ENCODE results near the gene SIRT7. TPM values are rescaled to one million over a fixed set of nuclear protein-coding genes. Genes with fewer than 3 reads are reported as not detected.

The SIRT7 gene
- total RNA-seq, 4 donors from 2014 or later: 52.6 to 81.0 (median 60.7) TPM

DNA sequence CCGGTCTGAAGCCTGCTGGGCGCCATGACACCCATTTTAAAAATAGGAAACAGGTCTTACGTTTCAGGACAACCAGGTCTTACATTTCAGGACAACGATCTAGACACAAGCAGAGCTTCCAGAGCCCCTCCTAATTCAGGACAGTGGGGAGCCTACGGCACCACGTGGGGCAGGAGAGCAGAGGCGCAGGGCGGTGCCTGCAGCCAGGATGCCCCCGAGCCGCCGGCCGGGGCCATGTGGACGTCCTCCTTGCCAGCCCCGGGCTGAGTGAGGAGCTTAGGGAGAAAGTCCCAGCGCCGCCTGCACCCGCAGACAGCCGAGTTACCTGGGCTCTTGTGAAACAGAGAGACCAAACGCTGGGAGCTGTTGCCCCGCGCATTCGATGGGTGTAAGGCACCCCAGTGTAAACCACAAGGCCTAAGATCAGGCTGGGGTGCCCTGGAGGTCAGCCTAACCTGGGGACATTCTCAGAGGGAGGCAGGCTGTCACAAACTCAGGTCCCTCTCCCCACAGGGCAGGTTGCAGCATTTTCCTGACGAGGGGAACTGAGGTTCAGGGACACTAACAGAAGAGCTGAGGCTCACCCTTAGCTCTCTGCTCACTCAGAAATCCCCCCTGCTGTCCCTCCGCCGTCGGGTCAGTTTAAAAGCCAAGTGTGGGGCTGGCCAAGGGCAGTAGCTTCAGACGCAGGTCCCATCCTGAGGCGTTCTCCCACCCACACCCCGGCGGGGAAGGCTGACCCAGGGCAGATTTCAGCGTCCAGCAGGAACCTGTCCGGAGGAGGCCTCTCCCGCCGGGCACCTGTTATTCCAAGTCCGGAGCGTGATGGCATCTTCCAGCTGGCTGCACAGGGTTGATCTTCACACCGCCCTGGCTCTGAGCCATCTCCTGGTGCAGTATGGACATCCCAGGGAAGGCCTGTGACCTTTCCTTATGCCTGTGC, 44.8 kb upstream of the SIRT7 start:
- H3K4me3 ChIP-seq: no peak overlapping the region
- H3K9me3 ChIP-seq: no peaks in the 10 kb centered on the region
- no peaks in the 10 kb centered on the region for H3K36me3 ChIP-seq
- peaks cover 23 to 64% (median 45%) of the 10 kb centered on the region in 3 donors for H3K4me1 ChIP-seq
- H3K27ac ChIP-seq: no peak overlapping the region
- intact Hi-C loops (cut with DNase I): no loop called here
- 54 to 62% methylated on average over 11 to 24 of the region's 37 CpGs for WGBS, 2 donors
- H3K27me3 ChIP-seq: peaks cover 17 to 91% (median 24%) of the 10 kb centered on the region in 4 donors
- TF ChIP-seq, protein P1, sequence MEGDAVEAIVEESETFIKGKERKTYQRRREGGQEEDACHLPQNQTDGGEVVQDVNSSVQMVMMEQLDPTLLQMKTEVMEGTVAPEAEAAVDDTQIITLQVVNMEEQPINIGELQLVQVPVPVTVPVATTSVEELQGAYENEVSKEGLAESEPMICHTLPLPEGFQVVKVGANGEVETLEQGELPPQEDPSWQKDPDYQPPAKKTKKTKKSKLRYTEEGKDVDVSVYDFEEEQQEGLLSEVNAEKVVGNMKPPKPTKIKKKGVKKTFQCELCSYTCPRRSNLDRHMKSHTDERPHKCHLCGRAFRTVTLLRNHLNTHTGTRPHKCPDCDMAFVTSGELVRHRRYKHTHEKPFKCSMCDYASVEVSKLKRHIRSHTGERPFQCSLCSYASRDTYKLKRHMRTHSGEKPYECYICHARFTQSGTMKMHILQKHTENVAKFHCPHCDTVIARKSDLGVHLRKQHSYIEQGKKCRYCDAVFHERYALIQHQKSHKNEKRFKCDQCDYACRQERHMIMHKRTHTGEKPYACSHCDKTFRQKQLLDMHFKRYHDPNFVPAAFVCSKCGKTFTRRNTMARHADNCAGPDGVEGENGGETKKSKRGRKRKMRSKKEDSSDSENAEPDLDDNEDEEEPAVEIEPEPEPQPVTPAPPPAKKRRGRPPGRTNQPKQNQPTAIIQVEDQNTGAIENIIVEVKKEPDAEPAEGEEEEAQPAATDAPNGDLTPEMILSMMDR (IDR thresholded peaks at IDR 0.05): no peak
- no peak for DNase-seq

DNA sequence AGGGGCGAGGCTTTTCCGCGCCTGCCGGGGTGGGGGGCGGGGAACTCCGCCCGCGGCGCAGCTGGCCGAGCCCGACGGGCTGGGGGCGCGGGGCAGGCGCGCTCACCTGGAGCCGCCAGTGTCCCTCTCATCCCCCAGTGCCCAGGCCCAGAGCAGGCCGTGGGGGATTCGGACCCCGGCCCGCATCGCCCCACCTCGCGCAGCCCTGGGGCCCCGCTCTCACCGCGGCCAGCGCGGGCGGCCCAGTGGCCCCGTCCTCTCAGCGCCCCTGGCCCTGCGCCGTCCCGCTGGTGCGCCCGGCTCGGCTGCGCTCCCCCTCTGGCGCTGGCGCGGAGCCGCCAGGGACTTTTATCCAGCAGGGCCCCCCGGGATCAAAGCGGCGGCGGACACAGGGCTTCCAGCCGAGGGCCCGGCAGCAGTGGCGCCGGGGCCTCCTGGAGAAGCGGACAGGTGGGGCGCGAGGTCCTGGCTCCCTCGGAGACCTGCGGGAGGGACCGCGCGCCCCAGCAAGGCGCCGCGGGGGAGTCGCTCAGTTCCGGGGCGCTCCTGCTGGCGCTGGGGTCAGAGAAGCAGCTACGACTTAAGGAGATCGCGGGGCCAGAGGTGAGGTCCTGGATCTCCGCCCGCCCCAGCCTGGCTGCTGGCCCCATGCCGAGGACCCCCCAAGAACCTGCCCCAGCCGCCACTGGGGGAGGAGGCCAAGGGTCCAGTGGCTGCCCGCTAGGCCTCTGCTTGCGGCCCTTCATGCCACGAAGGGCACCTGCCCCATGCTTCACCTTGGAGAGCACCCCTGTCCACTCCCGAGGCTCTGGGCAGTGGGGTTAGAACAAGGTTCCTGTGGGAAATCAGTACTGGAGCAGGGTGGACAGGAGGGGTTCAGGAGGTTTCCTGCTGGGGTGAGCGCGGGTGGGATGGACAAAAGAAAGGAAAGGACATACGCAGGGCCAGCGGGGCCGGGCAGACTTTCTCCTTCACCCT, 43.8 kb upstream of the SIRT7 start:
- TF ChIP-seq POLR2A (IDR thresholded peaks at IDR 0.05): no peak
- TF ChIP-seq, protein P1 (IDR thresholded peaks at IDR 0.05): no peak
- Histone ChIP-seq H3K36me3 (no peaks in the 10 kb centered on the region), H3K27me3 (peaks cover 17 to 93% (median 24%) of the 10 kb centered on the region in 4 donors), H3K4me3 (peak overlapping the region in 2 of 4 donors; percentile 45 to 72), H3K27ac (no peak overlapping the region), H3K9me3 (no peaks in the 10 kb centered on the region), H3K4me1 (peaks cover 13 to 54% (median 35%) of the 10 kb centered on the region in 3 donors)
- intact Hi-C loops (cut with DNase I): no loop called here
- DNase-seq: no peak
- WGBS, 2 donors: 73 to 74% methylated on average over 5 to 9 of the region's 82 CpGs

DNA sequence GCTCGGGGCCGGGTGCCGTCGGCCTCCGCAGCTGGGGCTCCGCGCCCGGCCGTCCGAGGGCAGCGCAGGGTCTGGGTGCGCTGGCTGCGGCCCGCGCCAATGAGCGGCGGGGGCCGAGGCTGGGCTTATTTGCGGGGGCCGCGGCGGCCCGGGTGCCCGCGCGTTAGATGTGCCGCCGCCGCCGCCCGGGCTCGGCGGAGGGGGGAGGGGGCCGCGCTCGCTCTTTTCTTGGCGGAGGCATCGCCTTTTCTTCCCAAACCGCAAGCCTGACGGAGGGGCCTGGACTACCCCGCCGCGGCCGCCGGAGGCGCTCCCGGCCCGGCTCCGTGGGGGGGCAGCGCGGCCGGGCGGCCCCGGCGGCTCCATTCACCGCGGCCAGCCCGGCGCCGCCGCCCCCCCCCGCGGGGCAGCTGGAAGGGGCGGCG, 43.1 kb upstream of the SIRT7 start, which contains the start of gene NOTUM:
Gene NOTUM (minus strand): TSS at position 101 of the 425 bp plus-strand sequence. CDS start 278 bp downstream, outside the sequence.
- Histone ChIP-seq H3K36me3 (no peaks in the 10 kb centered on the region), H3K9me3 (no peaks in the 10 kb centered on the region), H3K4me1 (peaks cover 12 to 48% (median 32%) of the 10 kb centered on the region in 3 donors), H3K4me3 (peak within 1 kb of the TSS; percentile 29 to 72 (median 42)), H3K27ac (no peak within 1 kb of the TSS), H3K27me3 (peaks cover 17 to 93% (median 24%) of the 10 kb centered on the region in 4 donors)
- TF ChIP-seq POLR2A (IDR thresholded peaks at IDR 0.05): no peak
- TF ChIP-seq, protein P1 (IDR thresholded peaks at IDR 0.05): peak in 2 of 6 experiments; percentile 8 to 25
- no CpG with 5 or more reads among the region's 65 CpGs for WGBS, 2 donors
- intact Hi-C loops (cut with DNase I): no loop called here
- no peak for DNase-seq

DNA sequence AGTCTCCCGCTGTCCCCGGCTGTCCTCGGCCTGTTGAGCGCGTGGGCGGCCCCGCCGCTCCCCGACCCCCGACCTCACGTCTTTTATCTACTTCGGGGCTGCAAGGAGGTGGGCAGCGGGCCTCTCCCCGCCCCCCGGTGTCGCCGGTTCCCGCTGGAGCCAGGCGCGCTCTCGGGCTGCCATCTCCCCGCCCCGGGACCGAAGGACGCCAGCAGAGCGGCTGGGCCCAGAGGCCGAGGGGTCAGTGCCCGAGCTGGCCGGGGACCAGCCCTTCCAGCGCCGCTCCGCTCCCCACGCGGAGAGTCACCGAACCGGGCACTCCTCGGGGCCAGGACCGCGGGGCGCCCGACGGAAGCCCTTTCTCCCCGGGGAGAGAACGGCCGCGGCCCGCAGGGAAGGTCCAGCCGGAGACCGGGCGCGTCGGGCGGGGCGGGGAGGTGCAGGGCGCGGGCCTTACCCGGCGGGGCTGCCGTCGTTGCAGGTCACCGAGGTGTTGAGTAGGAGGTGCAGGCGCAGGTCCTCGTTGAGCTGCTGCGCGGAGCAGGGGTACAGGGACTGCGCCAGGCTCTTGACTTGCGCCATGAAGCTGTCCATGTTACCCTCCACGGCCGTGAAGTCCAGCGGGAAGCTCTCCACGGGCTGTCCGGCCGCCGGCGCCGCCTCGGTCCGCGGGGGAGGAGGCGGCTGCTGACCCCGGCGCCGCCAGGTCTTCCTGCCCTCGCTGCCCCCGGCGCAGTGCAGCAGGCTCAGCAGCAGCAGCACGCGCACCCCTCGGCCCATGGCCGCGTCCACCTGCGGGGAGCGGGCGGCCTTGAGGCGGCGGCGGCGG, 42.4 kb upstream of the SIRT7 start:
- Histone ChIP-seq H3K4me1 (peaks cover 12 to 45% (median 32%) of the 10 kb centered on the region in 3 donors), H3K4me3 (peak overlapping the region; percentile 29 to 72 (median 42)), H3K9me3 (no peaks in the 10 kb centered on the region), H3K27ac (no peak overlapping the region), H3K27me3 (peaks cover 17 to 88% (median 24%) of the 10 kb centered on the region in 4 donors), H3K36me3 (no peaks in the 10 kb centered on the region)
- WGBS, 2 donors: 6% methylated on average over 12 of the region's 98 CpGs; no CpG with 5 or more reads in 1 of the 2 donors
- no peak for TF ChIP-seq POLR2A (IDR thresholded peaks at IDR 0.05)
- TF ChIP-seq, protein P1 (IDR thresholded peaks at IDR 0.05): no peak
- intact Hi-C loops (cut with DNase I): no loop called here
- no peak for DNase-seq
